SIG-M5 treated with dmso at 0.1 percent for 504 hours (cell line): ENCODE results near the gene JAML.
A peak's percentile ranks its signal among the peaks of the same experiment; 100 is the strongest.

Experiments used
- DNase-seq: peaks from one replicate; lab custom pipeline; 2025; ENCODE audit not compliant: unreplicated experiment; lab: John Stamatoyannopoulos, UW

The JAML gene

GRCh38 chr11:118148856-118149255 is 76.0 kb downstream of the JAML start:
- no peak for DNase-seq

GRCh38 chr11:118148240-118148639 is 76.6 kb downstream of the JAML start:
- DNase-seq: no peak

- no peak for DNase-seq
These were observed 77.3 kb downstream of the JAML start for GRCh38 chr11:118147502-118147901.

- DNase-seq: no peak
These were observed 78.3 kb downstream of the JAML start for GRCh38 chr11:118146554-118146953.

- peak; percentile 78 for DNase-seq
These were observed 79.3 kb downstream of the JAML start for GRCh38 chr11:118145285-118146227.

- DNase-seq: no peak
These were observed 80.2 kb downstream of the JAML start for GRCh38 chr11:118144301-118145268.
